Gastroesophageal sphincter (tissue), 4 donors: ENCODE results near the gene LMAN2. TPM values are rescaled to one million over a fixed set of nuclear protein-coding genes. Genes with fewer than 3 reads are reported as not detected.

Experiments used
- ATAC-seq: fragments of 150-250 bp; one replicate; pipeline ENCODE4 v1.9.1; 2016; ENCODE audit warnings: mild to moderate bottlenecking, moderate library complexity
- H3K27ac ChIP-seq, 4 donors: fragments of 200-600 bp; sonication (generic) in 3 of 4; 1 replicate in 3 of 4; 2 replicates in 1 of 4; pipeline ENCODE4 v1.5.1; 2016 to 2019
- H3K27me3 ChIP-seq: fragments of 200-600 bp; sonication (generic); one replicate; pipeline ENCODE4 v1.5.1; 2019
- H3K36me3 ChIP-seq, 2 donors: fragments of 200-600 bp; sonication (generic); one replicate each; pipeline ENCODE4 v1.5.1; 2019; ENCODE audit warnings: control low read depth in 1 of 2
- H3K4me1 ChIP-seq, 3 donors: fragments of 200-600 bp; sonication (generic); 1 replicate in 2 of 3; 2 replicates in 1 of 3; pipeline ENCODE4 v1.5.1; 2016 to 2019; ENCODE audit warnings: control low read depth in 2 of 3
- H3K4me3 ChIP-seq, 2 donors: fragments of 200-600 bp; sonication (generic); one replicate each; pipeline ENCODE4 v1.5.1; 2019; ENCODE audit warnings: mild to moderate bottlenecking in 1 of 2, moderate library complexity in 1 of 2
- H3K9me3 ChIP-seq, 3 donors: fragments of 200-600 bp; sonication (generic); one replicate each; pipeline ENCODE4 v1.5.1; 2017 to 2019; ENCODE audit warnings: control low read depth in 2 of 3
- CTCF ChIP-seq, 4 experiments: fragments of 200-600 bp in 2 of 4; fragments of 450-650 bp in 2 of 4; sonication (generic) in 1 of 4; IDR thresholded peaks; one replicate each; pipeline ENCODE4 v1.5.1; 2017 to 2019; ENCODE audit warnings: antibody characterized with exemption in 4 of 4, mild to moderate bottlenecking in 2 of 4, moderate library complexity in 2 of 4
- EP300 ChIP-seq: sonication (generic); formaldehyde crosslinking; IDR thresholded peaks from one replicate; pipeline ENCODE4 v1.6.1; 2017; ENCODE audit warnings: antibody characterized with exemption, mild to moderate bottlenecking
- POLR2A ChIP-seq, 2 donors: fragments of 450-650 bp; IDR thresholded peaks; one replicate each; pipeline ENCODE4 v1.6.1; 2017; ENCODE audit warnings: antibody characterized with exemption in 2 of 2, mild to moderate bottlenecking in 2 of 2, moderate library complexity in 1 of 2
- POLR2AphosphoS5 ChIP-seq: sonication (generic); formaldehyde crosslinking; IDR thresholded peaks from one replicate; pipeline ENCODE4 v1.6.1; 2017; ENCODE audit warnings: antibody characterized with exemption
- WGBS, 2 donors: methylation state at CpG; one replicate each; pipeline ENCODE4 v1.1.5; 2018; ENCODE audit warnings: low coverage in 1 of 2; 5-methylcytosine and 5-hydroxymethylcytosine counted together
- total RNA-seq, 4 donors: library from RNA; depleted of rRNA; stranded (reverse); fragments of >200 nt; gene quantifications; one replicate each; pipeline ENCODE4 v1.1.0, GENCODE V29; 2016

Gene LMAN2
- total RNA-seq, 4 donors from 2014 or later: 78.1 to 147 (median 111) TPM

GRCh38 chr5:177294632-177295031, 56.8 kb downstream of the LMAN2 start:
- no peak overlapping the region for H3K4me3 ChIP-seq
- peaks cover 0 to 17% (median under 1%) of the 10 kb centered on the region in 3 donors for H3K4me1 ChIP-seq
- H3K27me3 ChIP-seq: no peaks in the 10 kb centered on the region
- TF ChIP-seq CTCF (IDR thresholded peaks at IDR 0.05): no peak
- no peak for TF ChIP-seq POLR2A (IDR thresholded peaks at IDR 0.05)
- no peak for TF ChIP-seq EP300
- no peak for TF ChIP-seq POLR2AphosphoS5
- H3K27ac ChIP-seq: no peak overlapping the region
- WGBS, 2 donors: no CpG with 5 or more reads among the region's 3 CpGs
- ATAC-seq: no peak
- H3K36me3 ChIP-seq: peaks cover 0 to 84% of the 10 kb centered on the region in 2 donors
- H3K9me3 ChIP-seq: no peaks in the 10 kb centered on the region

- TF ChIP-seq POLR2A (IDR thresholded peaks at IDR 0.05): no peak
- TF ChIP-seq POLR2AphosphoS5: no peak
- no peak for TF ChIP-seq EP300
- TF ChIP-seq CTCF (IDR thresholded peaks at IDR 0.05): no peak
- Histone ChIP-seq H3K4me1 (peaks cover 0 to 15% (median 0%) of the 10 kb centered on the region in 3 donors), H3K36me3 (peaks cover 0 to 90% of the 10 kb centered on the region in 2 donors), H3K9me3 (no peaks in the 10 kb centered on the region), H3K27me3 (no peaks in the 10 kb centered on the region), H3K27ac (no peak overlapping the region), H3K4me3 (no peak overlapping the region)
- 91 to 100% methylated on average over 2 to 4 of the region's 12 CpGs for WGBS, 2 donors
- no peak for ATAC-seq
These were observed 57.5 kb downstream of the LMAN2 start for GRCh38 chr5:177293819-177294581.

- no peak overlapping the region for H3K27ac ChIP-seq
- H3K4me1 ChIP-seq: peaks cover 0 to 13% (median 0%) of the 10 kb centered on the region in 3 donors
- no peak overlapping the region for H3K4me3 ChIP-seq
- H3K36me3 ChIP-seq: peaks cover 0 to 98% of the 10 kb centered on the region in 2 donors
- H3K27me3 ChIP-seq: no peaks in the 10 kb centered on the region
- TF ChIP-seq CTCF (IDR thresholded peaks at IDR 0.05) (no peak), EP300 (no peak), POLR2A (IDR thresholded peaks at IDR 0.05) (no peak), POLR2AphosphoS5 (no peak)
- no peaks in the 10 kb centered on the region for H3K9me3 ChIP-seq
- WGBS, 2 donors: 80 to 93% methylated on average over 4 to 5 of the region's 7 CpGs
- no peak for ATAC-seq
These were observed 59.7 kb downstream of the LMAN2 start for GRCh38 chr5:177291735-177292134.

GRCh38 chr5:177290816-177291596, 60.5 kb downstream of the LMAN2 start:
- no peaks in the 10 kb centered on the region for H3K9me3 ChIP-seq
- peaks cover 0 to 5% (median 0%) of the 10 kb centered on the region in 3 donors for H3K4me1 ChIP-seq
- no peaks in the 10 kb centered on the region for H3K27me3 ChIP-seq
- no peak for TF ChIP-seq POLR2A (IDR thresholded peaks at IDR 0.05)
- no peak for TF ChIP-seq EP300
- no peak for TF ChIP-seq POLR2AphosphoS5
- TF ChIP-seq CTCF (IDR thresholded peaks at IDR 0.05): no peak
- H3K27ac ChIP-seq: no peak overlapping the region
- peaks cover 0 to 98% of the 10 kb centered on the region in 2 donors for H3K36me3 ChIP-seq
- ATAC-seq: no peak
- 90 to 98% methylated on average over 7 to 8 of the region's 12 CpGs for WGBS, 2 donors
- H3K4me3 ChIP-seq: no peak overlapping the region
